Loucy (cell line): ENCODE measurements around the gene PNCK.

ENCODE experiments used
- H2AFZ ChIP-seq: fragments of 200-600 bp; sonication (generic); 2 replicates; pipeline ENCODE4 v1.6.0; 2016; ENCODE audit warnings: antibody characterized with exemption, mild to moderate bottlenecking, low read length, moderate library complexity
- H3F3A ChIP-seq: fragments of 200-600 bp; 2 replicates; pipeline ENCODE4 v1.6.0; 2016; ENCODE audit warnings: antibody characterized with exemption, low read depth, mild to moderate bottlenecking
- H3K27me3 ChIP-seq: fragments of 200-600 bp; sonication (generic); 2 replicates; pipeline ENCODE4 v1.6.1; 2014; ENCODE audit warnings: low read length, mild to moderate bottlenecking; ENCODE audit not compliant: insufficient read depth, poor library complexity, severe bottlenecking
- H3K36me3 ChIP-seq: fragments of 200-600 bp; sonication (generic); 2 replicates; pipeline ENCODE4 v1.6.1; 2016; ENCODE audit warnings: low read length; ENCODE audit not compliant: insufficient read depth
- H3K4me1 ChIP-seq: fragments of 200-600 bp; sonication (generic); 2 replicates; pipeline ENCODE4 v1.5.1; 2014; ENCODE audit warnings: low read length, mild to moderate bottlenecking; ENCODE audit not compliant: insufficient read depth, poor library complexity, severe bottlenecking
- H3K4me2 ChIP-seq: fragments of 200-600 bp; sonication (generic); 2 replicates; pipeline ENCODE4 v1.6.0; 2014; ENCODE audit warnings: antibody characterized with exemption, low read length, low read depth, mild to moderate bottlenecking; ENCODE audit not compliant: poor library complexity, severe bottlenecking
- H3K4me3 ChIP-seq: fragments of 200-600 bp; sonication (generic); 2 replicates; pipeline ENCODE4 v1.5.1; 2014; ENCODE audit warnings: low read length, mild to moderate bottlenecking, mixed read lengths; ENCODE audit not compliant: poor library complexity, severe bottlenecking
- H3K79me2 ChIP-seq: fragments of 200-600 bp; sonication (generic); 2 replicates; pipeline ENCODE4 v1.6.1; 2014; ENCODE audit warnings: low read length; ENCODE audit not compliant: insufficient read depth
- H3K9ac ChIP-seq: fragments of 200-600 bp; sonication (generic); 2 replicates; pipeline ENCODE4 v1.6.0; 2014; ENCODE audit warnings: mild to moderate bottlenecking, low read depth, low read length, moderate library complexity; ENCODE audit not compliant: poor library complexity, severe bottlenecking
- H3K9me2 ChIP-seq: fragments of 200-600 bp; sonication (generic); replicated peaks from 2 replicates; pipeline ENCODE4 v1.6.1; 2016; ENCODE audit warnings: low read depth, low read length, mixed read lengths
- H3K9me3 ChIP-seq: fragments of 200-600 bp; sonication (generic); 2 replicates; pipeline ENCODE4 v1.6.1; 2014; ENCODE audit warnings: mild to moderate bottlenecking, antibody characterized with exemption, low read length, low read depth; ENCODE audit not compliant: insufficient read depth
- H4K20me1 ChIP-seq: fragments of 200-600 bp; sonication (generic); 2 replicates; pipeline ENCODE4 v1.6.0; 2014; ENCODE audit warnings: antibody characterized with exemption, low read length, mild to moderate bottlenecking; ENCODE audit not compliant: insufficient read depth, poor library complexity, severe bottlenecking
- EZH2phosphoT487 ChIP-seq: fragments of 200-600 bp; IDR thresholded peaks from 2 replicates; pipeline ENCODE4 v1.6.1; 2018; ENCODE audit warnings: antibody characterized with exemption, mild to moderate bottlenecking, moderate library complexity, borderline replicate concordance
- TF ChIP-seq, protein P1 (sequence below): fragments of 200-600 bp; sonication (generic); conservative IDR thresholded peaks from 2 replicates; pipeline ENCODE4 v1.5.1; 2014; ENCODE audit warnings: mild to moderate bottlenecking, antibody characterized with exemption, low read length

Gene PNCK

DNA sequence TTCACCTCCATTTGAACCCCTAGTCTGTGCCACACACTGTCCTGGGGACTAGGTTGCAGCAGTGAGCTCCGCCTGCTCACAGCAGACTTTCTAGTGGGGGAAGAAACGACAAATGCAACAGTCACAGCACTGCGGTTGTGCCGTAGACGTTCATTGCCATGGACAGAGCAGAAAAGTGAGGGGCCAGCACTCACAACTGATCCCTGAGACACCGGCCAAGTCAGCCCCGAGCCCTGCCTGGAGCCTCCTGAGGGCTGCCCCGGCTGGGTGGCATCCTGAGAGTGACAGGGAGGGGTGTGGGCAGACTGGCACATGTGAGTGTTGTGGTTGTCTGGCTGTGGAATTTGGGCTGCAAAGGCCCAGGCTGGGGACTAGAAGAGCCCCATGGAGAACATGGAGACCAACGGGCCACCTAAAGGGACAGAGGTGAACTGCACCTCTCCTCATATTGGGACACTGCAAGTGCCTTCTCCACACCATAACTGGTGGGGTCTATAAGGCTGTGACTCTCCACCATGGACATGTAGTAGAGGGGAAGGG, 22.0 kb downstream of the PNCK start:
- no peaks in the 10 kb centered on the region for H3K27me3 ChIP-seq
- no peaks in the 10 kb centered on the region for H3K9me2 ChIP-seq
- H2AFZ ChIP-seq = no peak overlapping the region

DNA sequence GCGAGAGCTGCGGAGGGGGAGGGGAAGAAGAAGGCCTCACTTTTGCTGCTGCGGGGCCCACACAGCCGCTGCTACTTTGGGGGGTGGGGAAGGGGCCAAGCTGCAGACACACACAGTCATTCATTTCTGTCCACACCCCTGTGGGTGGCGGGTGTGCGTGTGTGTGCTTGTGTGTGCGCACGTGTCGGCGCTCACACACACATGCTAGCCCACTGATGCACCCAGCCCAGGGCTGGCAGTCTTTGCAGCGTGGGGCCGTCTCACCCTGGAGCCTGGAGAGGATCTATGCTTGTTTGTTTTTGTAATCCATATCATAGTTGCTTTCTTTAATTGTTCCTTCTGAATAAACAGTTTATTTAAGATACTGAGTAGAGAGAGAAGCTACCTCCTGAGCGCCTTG, 22.7 kb downstream of the PNCK start:
- H3K4me1 ChIP-seq = no peaks in the 10 kb centered on the region
- H4K20me1 ChIP-seq = no peaks in the 10 kb centered on the region
- no peaks in the 10 kb centered on the region for H3K9me2 ChIP-seq
- H2AFZ ChIP-seq = no peak overlapping the region
- no peaks in the 10 kb centered on the region for H3K9me3 ChIP-seq
- no peak overlapping the region for H3K9ac ChIP-seq
- no peaks in the 10 kb centered on the region for H3K79me2 ChIP-seq
- no peak overlapping the region for H3K4me2 ChIP-seq
- H3F3A ChIP-seq = no peaks in the 10 kb centered on the region
- TF ChIP-seq, protein P1, sequence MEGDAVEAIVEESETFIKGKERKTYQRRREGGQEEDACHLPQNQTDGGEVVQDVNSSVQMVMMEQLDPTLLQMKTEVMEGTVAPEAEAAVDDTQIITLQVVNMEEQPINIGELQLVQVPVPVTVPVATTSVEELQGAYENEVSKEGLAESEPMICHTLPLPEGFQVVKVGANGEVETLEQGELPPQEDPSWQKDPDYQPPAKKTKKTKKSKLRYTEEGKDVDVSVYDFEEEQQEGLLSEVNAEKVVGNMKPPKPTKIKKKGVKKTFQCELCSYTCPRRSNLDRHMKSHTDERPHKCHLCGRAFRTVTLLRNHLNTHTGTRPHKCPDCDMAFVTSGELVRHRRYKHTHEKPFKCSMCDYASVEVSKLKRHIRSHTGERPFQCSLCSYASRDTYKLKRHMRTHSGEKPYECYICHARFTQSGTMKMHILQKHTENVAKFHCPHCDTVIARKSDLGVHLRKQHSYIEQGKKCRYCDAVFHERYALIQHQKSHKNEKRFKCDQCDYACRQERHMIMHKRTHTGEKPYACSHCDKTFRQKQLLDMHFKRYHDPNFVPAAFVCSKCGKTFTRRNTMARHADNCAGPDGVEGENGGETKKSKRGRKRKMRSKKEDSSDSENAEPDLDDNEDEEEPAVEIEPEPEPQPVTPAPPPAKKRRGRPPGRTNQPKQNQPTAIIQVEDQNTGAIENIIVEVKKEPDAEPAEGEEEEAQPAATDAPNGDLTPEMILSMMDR = no peak
- no peak for TF ChIP-seq EZH2phosphoT487
- no peak overlapping the region for H3K4me3 ChIP-seq
- no peaks in the 10 kb centered on the region for H3K27me3 ChIP-seq
- no peaks in the 10 kb centered on the region for H3K36me3 ChIP-seq

More for the DNA sequence above, 22.0 kb downstream of the PNCK start:
- Histone ChIP-seq H3K4me2 (no peak overlapping the region), H3K9ac (no peak overlapping the region), H3F3A (no peaks in the 10 kb centered on the region), H4K20me1 (no peaks in the 10 kb centered on the region), H3K4me1 (no peaks in the 10 kb centered on the region), H3K79me2 (no peaks in the 10 kb centered on the region), H3K9me3 (no peaks in the 10 kb centered on the region), H3K36me3 (no peaks in the 10 kb centered on the region), H3K4me3 (no peak overlapping the region)
- no peak for TF ChIP-seq EZH2phosphoT487
- TF ChIP-seq, protein P1 = peak; percentile 51

DNA sequence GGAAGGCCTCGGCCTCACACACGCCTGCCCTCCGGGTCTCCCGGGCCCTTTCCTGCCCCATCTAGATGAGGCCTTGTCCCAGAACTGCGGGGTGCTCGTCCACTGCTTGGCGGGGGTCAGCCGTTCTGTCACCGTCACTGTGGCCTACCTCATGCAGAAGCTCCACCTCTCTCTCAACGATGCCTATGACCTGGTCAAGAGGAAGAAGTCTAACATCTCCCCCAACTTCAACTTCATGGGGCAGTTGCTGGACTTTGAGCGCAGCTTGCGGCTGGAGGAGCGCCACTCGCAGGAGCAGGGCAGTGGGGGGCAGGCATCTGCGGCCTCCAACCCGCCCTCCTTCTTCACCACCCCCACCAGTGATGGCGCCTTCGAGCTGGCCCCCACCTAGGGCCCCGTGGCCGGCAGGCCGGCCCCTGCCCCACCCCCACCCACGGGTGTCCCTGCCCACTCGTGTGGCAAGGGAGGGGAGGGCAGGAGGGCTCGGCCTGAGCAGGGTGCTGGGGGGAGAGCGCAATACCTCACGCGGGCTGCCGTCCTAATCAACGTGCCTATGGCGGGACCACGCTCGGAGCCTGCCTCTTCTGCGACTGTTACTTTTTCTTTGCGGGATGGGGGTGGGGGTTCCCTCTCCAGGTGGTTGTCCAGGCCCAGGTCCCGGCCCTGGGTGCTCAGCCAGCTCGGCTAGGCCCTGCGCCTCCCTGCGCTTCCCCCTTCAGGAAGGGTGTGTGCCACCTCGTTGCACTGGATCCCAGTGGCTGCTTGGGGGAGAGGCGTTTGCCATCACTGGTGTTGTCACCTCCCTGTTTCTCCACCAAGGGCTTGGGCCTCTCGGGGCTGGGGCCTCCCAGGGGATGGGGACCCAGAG, 23.5 kb downstream of the PNCK start:
- Histone ChIP-seq H4K20me1 (no peaks in the 10 kb centered on the region), H3K36me3 (no peaks in the 10 kb centered on the region), H3K4me2 (no peak overlapping the region), H3K9me2 (no peaks in the 10 kb centered on the region), H3K4me3 (no peak overlapping the region), H3K9me3 (no peaks in the 10 kb centered on the region), H3K9ac (no peak overlapping the region), H3F3A (no peaks in the 10 kb centered on the region), H3K4me1 (no peaks in the 10 kb centered on the region), H3K27me3 (no peaks in the 10 kb centered on the region), H3K79me2 (no peaks in the 10 kb centered on the region), H2AFZ (no peak overlapping the region)
- TF ChIP-seq, protein P1 = no peak
- TF ChIP-seq EZH2phosphoT487 = no peak
